ENCODE data around the gene EPB41. TPM values are rescaled to one million over a fixed set of nuclear protein-coding genes. Genes with fewer than 3 reads are reported as not detected.
"Not testable (repeated sequence)": the region's sequence is repeated elsewhere in the genome, so short reads cannot be mapped to it uniquely, and the experiment has no call there.

The EPB41 gene
- total RNA-seq, 1 donor from 2014 or later = 36.2 TPM

- no peak for DNase-seq
Measured at GRCh38 chr1:29136391-29136915, 222.1 kb downstream of the EPB41 start.

- no peak for DNase-seq
Measured at GRCh38 chr1:29142714-29143113, 228.3 kb downstream of the EPB41 start.

GRCh38 chr1:29144178-29144577, 229.8 kb downstream of the EPB41 start:
- DNase-seq = no peak

- no peak for DNase-seq
Measured at GRCh38 chr1:29145739-29146437, 231.5 kb downstream of the EPB41 start.

- no peak for DNase-seq
Measured at GRCh38 chr1:29148656-29149491, 234.5 kb downstream of the EPB41 start.

- DNase-seq = not testable (repeated sequence)
Measured at GRCh38 chr1:29150346-29150745, 236.0 kb downstream of the EPB41 start.

GRCh38 chr1:29152046-29152805, 237.9 kb downstream of the EPB41 start:
- DNase-seq = no peak

GRCh38 chr1:29156543-29157268, 242.3 kb downstream of the EPB41 start:
- DNase-seq = peak; percentile 71

GRCh38 chr1:29157269-29157601, 242.9 kb downstream of the EPB41 start:
- DNase-seq = no peak

- no peak for DNase-seq
Measured at GRCh38 chr1:29159773-29160172, 245.4 kb downstream of the EPB41 start.

GRCh38 chr1:29162025-29162424, 247.7 kb downstream of the EPB41 start:
- DNase-seq = no peak

GRCh38 chr1:29162476-29163138, 248.2 kb downstream of the EPB41 start:
- no peak for DNase-seq

GRCh38 chr1:29164588-29164987, 250.2 kb downstream of the EPB41 start:
- DNase-seq = no peak

- peak; percentile 29 for DNase-seq
Measured at GRCh38 chr1:29166291-29166878, 252.0 kb downstream of the EPB41 start.

- no peak for DNase-seq
Measured at GRCh38 chr1:29167904-29168303, 253.5 kb downstream of the EPB41 start.

Other genes with a start within 250 kb of the EPB41 start
- 13.9 and 14.1 TPM in 2 replicates for gene GMEB1, start 245.8 kb upstream of the EPB41 start, total RNA-seq
- 94.1 and 103 TPM in 2 replicates for gene YTHDF2, start 177.6 kb upstream of the EPB41 start, total RNA-seq
- under 0.01 TPM in 1 of 2 replicates, not detected in the other for gene OPRD1, start 102.4 kb upstream of the EPB41 start, total RNA-seq
- gene TMEM200B, start 209.3 kb downstream of the EPB41 start, total RNA-seq = 0.28 and 0.34 TPM in 2 replicates